BJ (cell line): ENCODE results near the gene JPT2. TPM values are rescaled to one million over a fixed set of nuclear protein-coding genes. Genes with fewer than 3 reads are reported as not detected.
A peak's percentile ranks its signal among the peaks of the same experiment; 100 is the strongest.

Experiments used
- CTCF ChIA-PET: fragments of 350-600 bp; formaldehyde crosslinking; extraction: SDS; loops from one replicate; lab custom pipeline; 2021; ENCODE audit warnings: antibody characterized with exemption, inconsistent platforms; lab: Yijun Ruan, JAX
- POLR2A ChIA-PET: fragments of 300-600 bp; sonication (Branson Sonifier 250); formaldehyde crosslinking; extraction: SDS; loops from one replicate; lab custom pipeline; 2021; ENCODE audit warnings: antibody characterized with exemption; lab: Charles Lee
- DNase-seq: peaks from one replicate; pipeline ENCODE4 v3.0.0-alpha.2; 2011; ENCODE audit warnings: low read depth
- H3K27me3 ChIP-seq: 2 replicates; pipeline ENCODE4 v1.6.0; 2011; ENCODE audit warnings: low read length; ENCODE audit not compliant: control insufficient read depth, insufficient read depth
- H3K36me3 ChIP-seq: 2 replicates; pipeline ENCODE4 v1.5.1; 2011; ENCODE audit warnings: low read length; ENCODE audit not compliant: control insufficient read depth, insufficient read depth
- H3K4me3 ChIP-seq: 2 replicates; pipeline ENCODE4 v1.5.1; 2011; ENCODE audit warnings: low read depth, mild to moderate bottlenecking, control low read depth, low read length
- polyA plus RNA-seq: library from polyadenylated mRNA; depleted of rRNA; stranded (reverse); fragments of >200 nt; gene quantifications from 2 replicates; pipeline ENCODE4 v1.2.3, GENCODE V29; 2011
- TF ChIP-seq, protein P1 (sequence below): IDR thresholded peaks from 2 replicates; pipeline ENCODE4 v1.5.1; 2011; ENCODE audit warnings: low read depth, mild to moderate bottlenecking, control low read depth, inconsistent platforms, low read length, moderate library complexity; ENCODE audit not compliant: insufficient read depth

The JPT2 gene
- polyA plus RNA-seq, 1 experiment = 46.2 TPM

DNA sequence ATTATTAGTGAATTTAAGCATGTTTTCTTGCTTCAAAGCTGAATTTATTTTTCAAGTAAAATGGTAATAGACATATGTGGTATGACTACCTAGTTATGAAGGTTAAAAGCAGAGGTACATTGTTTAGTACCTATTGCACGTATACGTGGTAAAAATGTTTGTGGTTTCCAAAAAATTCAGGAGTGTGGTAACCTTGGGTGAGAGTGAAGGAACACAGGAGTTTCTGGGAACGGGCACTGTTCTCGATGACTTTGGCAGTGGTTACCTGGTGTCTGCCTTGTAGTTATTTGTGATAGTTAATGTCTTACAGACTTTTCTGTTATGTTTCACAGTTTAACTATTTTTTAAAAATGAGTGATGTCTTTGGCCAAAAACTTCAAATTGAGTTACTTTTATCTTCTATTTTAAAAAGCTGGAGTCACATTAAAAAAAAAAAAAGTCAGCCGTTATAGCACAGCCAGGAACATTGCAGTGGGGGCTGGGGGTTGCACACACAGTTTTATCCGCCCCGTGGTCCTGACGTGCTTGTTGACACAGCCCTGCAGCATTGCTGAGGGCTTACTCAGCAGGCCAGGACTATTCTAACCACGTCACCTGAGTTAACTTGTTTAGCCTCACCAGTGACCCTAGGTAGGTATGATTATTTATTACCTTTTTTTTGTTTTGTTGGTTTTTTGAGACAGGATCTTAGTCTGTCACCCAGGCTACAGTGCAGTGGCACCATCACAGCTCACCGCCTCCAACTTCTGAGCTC is 10.9 kb downstream of the JPT2 start:
- CTCF ChIA-PET = interaction anchor here (4.4 kb wide), 1 partner anchor 17 kb away, joined by 23 read pairs; the partner anchor contains the start of gene MAPK8IP3
- peaks cover 20% of the 10 kb centered on the region for H3K36me3 ChIP-seq
- no peak overlapping the region for H3K4me3 ChIP-seq
- POLR2A ChIA-PET = no interaction called here
- no peaks in the 10 kb centered on the region for H3K27me3 ChIP-seq
- DNase-seq = no peak
- TF ChIP-seq, protein P1, sequence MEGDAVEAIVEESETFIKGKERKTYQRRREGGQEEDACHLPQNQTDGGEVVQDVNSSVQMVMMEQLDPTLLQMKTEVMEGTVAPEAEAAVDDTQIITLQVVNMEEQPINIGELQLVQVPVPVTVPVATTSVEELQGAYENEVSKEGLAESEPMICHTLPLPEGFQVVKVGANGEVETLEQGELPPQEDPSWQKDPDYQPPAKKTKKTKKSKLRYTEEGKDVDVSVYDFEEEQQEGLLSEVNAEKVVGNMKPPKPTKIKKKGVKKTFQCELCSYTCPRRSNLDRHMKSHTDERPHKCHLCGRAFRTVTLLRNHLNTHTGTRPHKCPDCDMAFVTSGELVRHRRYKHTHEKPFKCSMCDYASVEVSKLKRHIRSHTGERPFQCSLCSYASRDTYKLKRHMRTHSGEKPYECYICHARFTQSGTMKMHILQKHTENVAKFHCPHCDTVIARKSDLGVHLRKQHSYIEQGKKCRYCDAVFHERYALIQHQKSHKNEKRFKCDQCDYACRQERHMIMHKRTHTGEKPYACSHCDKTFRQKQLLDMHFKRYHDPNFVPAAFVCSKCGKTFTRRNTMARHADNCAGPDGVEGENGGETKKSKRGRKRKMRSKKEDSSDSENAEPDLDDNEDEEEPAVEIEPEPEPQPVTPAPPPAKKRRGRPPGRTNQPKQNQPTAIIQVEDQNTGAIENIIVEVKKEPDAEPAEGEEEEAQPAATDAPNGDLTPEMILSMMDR = no peak

DNA sequence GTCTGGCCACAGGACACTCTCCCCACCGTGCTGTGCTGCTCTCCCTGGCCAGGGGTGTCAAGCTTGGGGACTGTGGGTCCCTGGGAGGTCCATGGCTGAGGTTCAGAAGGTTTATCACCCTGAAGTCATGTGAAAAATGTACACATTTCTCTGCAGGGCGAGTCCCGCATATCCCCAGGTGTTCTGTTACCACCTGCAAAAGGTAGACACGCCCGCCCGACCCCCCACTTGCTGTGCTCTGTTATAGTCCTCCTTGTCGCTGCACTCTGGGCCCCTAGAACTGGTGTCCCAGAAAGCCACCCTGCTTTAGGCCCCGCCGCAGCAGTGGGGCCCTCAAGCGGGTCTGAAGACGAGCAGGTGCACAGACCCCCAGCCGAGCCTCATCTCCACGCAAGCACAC is 11.8 kb downstream of the JPT2 start:
- TF ChIP-seq, protein P1 = no peak
- ChIA-PET POLR2A (no interaction called here), CTCF (interaction anchor here (4.4 kb wide), 1 partner anchor 17 kb away, joined by 23 read pairs; the partner anchor contains the start of gene MAPK8IP3)
- Histone ChIP-seq H3K27me3 (no peaks in the 10 kb centered on the region), H3K36me3 (peaks cover 22% of the 10 kb centered on the region), H3K4me3 (no peak overlapping the region)
- no peak for DNase-seq

DNA sequence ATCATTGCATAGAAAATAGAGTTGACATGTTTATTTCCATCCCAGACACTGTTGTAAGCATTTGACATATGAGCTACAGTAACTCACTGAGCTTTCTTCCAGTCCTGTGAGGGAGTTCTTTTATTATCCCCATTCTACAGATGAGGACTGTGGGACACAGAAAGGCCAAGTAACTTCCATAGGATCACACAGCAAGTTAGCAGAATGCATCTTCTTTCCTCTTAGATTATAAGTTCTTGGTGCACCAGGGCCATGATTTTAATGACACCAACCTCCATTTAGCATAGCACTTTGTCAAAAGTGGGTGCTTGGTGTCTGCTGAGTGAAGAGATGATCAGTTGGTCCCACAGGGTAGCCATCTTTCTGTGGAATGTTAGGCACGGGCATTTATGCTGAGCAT is 12.7 kb downstream of the JPT2 start:
- peaks cover 22% of the 10 kb centered on the region for H3K36me3 ChIP-seq
- POLR2A ChIA-PET = no interaction called here

GRCh38 chr16:1691276-1691675 is 13.2 kb downstream of the JPT2 start:
- Histone ChIP-seq H3K4me3 (no peak overlapping the region), H3K27me3 (no peaks in the 10 kb centered on the region), H3K36me3 (peaks cover 22% of the 10 kb centered on the region)
- POLR2A ChIA-PET = no interaction called here
- TF ChIP-seq, protein P1 = peak; percentile 40
- DNase-seq = no peak
- CTCF ChIA-PET = interaction anchor here (1.1 to 4.4 kb wide), 2 partner anchors 15 to 122 kb away, joined by 3 to 23 read pairs; partner anchors contain the start of gene MAPK8IP3

More for the DNA sequence above, 12.7 kb downstream of the JPT2 start:
- TF ChIP-seq, protein P1 = no peak
- CTCF ChIA-PET = interaction anchor here (1.1 to 4.4 kb wide), 2 partner anchors 16 to 123 kb away, joined by 3 to 23 read pairs; partner anchors contain the start of gene MAPK8IP3
- Histone ChIP-seq H3K27me3 (no peaks in the 10 kb centered on the region), H3K4me3 (no peak overlapping the region)
- DNase-seq = no peak

- Histone ChIP-seq H3K4me3 (no peak overlapping the region), H3K27me3 (no peaks in the 10 kb centered on the region), H3K36me3 (peaks cover 22% of the 10 kb centered on the region)
- no peak for DNase-seq
- TF ChIP-seq, protein P1 = no peak
- ChIA-PET CTCF (interaction anchor here (0.8 to 4.4 kb wide), 3 partner anchors 15 to 121 kb away, joined by 3 to 23 read pairs (median 3); partner anchors contain the start of genes EME2, MAPK8IP3 and MRPS34), POLR2A (no interaction called here)
Observed at GRCh38 chr16:1691956-1692355, 13.9 kb downstream of the JPT2 start.
